Astrocyte (in vitro differentiated cells and primary cell): ENCODE data around the gene FAF1. TPM values are rescaled to one million over a fixed set of nuclear protein-coding genes. Genes with fewer than 3 reads are reported as not detected.
"Not testable (repeated sequence)": the region's sequence is repeated elsewhere in the genome, so short reads cannot be mapped to it uniquely, and the experiment has no call there.

ENCODE experiments used
- DNase-seq: peaks from one replicate; pipeline ENCODE4 v3.0.0-alpha.2; 2010; ENCODE audit warnings: low read depth
- FAIRE-seq: peaks from 2 replicates; lab custom pipeline; 2011; peaks lifted over from hg19 to GRCh38; lab: Jason Lieb, UNC
- H2AFZ ChIP-seq: 2 replicates; pipeline ENCODE4 v1.6.0; 2012; ENCODE audit warnings: low read depth, low read length, inconsistent platforms
- H3K27ac ChIP-seq: 2 replicates; pipeline ENCODE4 v1.5.1; 2011; ENCODE audit warnings: low read depth, low read length, inconsistent platforms
- H3K27me3 ChIP-seq: 2 replicates; pipeline ENCODE4 v1.6.0; 2011; ENCODE audit warnings: low read length, inconsistent platforms; ENCODE audit not compliant: insufficient read depth
- H3K36me3 ChIP-seq: 2 replicates; pipeline ENCODE4 v1.5.1; 2011; ENCODE audit warnings: low read length, inconsistent platforms; ENCODE audit not compliant: insufficient read depth
- H3K4me1 ChIP-seq: 2 replicates; pipeline ENCODE4 v1.5.1; 2011; ENCODE audit warnings: low read length, inconsistent platforms; ENCODE audit not compliant: insufficient read depth
- H3K4me2 ChIP-seq: 2 replicates; pipeline ENCODE4 v1.6.0; 2012; ENCODE audit warnings: low read length, inconsistent platforms
- H3K4me3 ChIP-seq: 2 replicates; pipeline ENCODE4 v1.5.1; 2011; ENCODE audit warnings: low read depth, mild to moderate bottlenecking, low read length, inconsistent platforms; ENCODE audit not compliant: insufficient read depth
- H3K79me2 ChIP-seq: 2 replicates; pipeline ENCODE4 v1.6.0; 2012; ENCODE audit warnings: mild to moderate bottlenecking, low read length, inconsistent platforms; ENCODE audit not compliant: insufficient read depth
- H3K9ac ChIP-seq: 2 replicates; pipeline ENCODE4 v1.6.0; 2012; ENCODE audit warnings: mild to moderate bottlenecking, low read length, inconsistent platforms
- H3K9me3 ChIP-seq: 2 replicates; pipeline ENCODE4 v1.5.1; 2012; ENCODE audit warnings: low read depth, mild to moderate bottlenecking, low read length, inconsistent platforms; ENCODE audit not compliant: insufficient read depth
- H4K20me1 ChIP-seq: 2 replicates; pipeline ENCODE4 v1.6.0; 2012; ENCODE audit warnings: low read length, inconsistent platforms; ENCODE audit not compliant: insufficient read depth
- H3K27ac Mint-ChIP-seq: one replicate; pipeline ENCODE4 v1.8.0; 2021; ENCODE audit warnings: mild to moderate bottlenecking, mixed read lengths; ENCODE audit not compliant: unreplicated experiment
- H3K27me3 Mint-ChIP-seq: one replicate; pipeline ENCODE4 v1.8.0; 2021; ENCODE audit warnings: low read depth, mixed read lengths; ENCODE audit not compliant: unreplicated experiment
- H3K36me3 Mint-ChIP-seq: one replicate; pipeline ENCODE4 v1.8.0; 2021; ENCODE audit warnings: low read depth, mixed read lengths; ENCODE audit not compliant: unreplicated experiment
- H3K4me1 Mint-ChIP-seq: one replicate; pipeline ENCODE4 v1.8.0; 2021; ENCODE audit warnings: low read depth, mixed read lengths; ENCODE audit not compliant: unreplicated experiment
- H3K4me3 Mint-ChIP-seq: one replicate; pipeline ENCODE4 v1.8.0; 2021; ENCODE audit warnings: mild to moderate bottlenecking, moderate library complexity, mixed read lengths; ENCODE audit not compliant: unreplicated experiment
- H3K9me3 Mint-ChIP-seq: one replicate; pipeline ENCODE4 v1.8.0; 2021; ENCODE audit warnings: mild to moderate bottlenecking, mixed read lengths; ENCODE audit not compliant: unreplicated experiment
- EZH2 ChIP-seq: IDR thresholded peaks from 2 replicates; pipeline ENCODE4 v1.6.1; 2012; ENCODE audit warnings: mild to moderate bottlenecking, low read length, inconsistent platforms; ENCODE audit not compliant: insufficient read depth
- total RNA-seq: library from RNA; stranded (reverse); gene quantifications from 2 replicates; pipeline ENCODE4 v1.2.1, GENCODE V29; 2021
- TF ChIP-seq, protein P1 (sequence below): IDR thresholded peaks from 2 replicates; pipeline ENCODE4 v1.5.1; 2011; ENCODE audit warnings: low read depth, mild to moderate bottlenecking, inconsistent platforms, low read length, moderate library complexity; ENCODE audit not compliant: insufficient read depth

Gene FAF1
- total RNA-seq, 1 donor from 2014 or later: 35.4 TPM

DNA sequence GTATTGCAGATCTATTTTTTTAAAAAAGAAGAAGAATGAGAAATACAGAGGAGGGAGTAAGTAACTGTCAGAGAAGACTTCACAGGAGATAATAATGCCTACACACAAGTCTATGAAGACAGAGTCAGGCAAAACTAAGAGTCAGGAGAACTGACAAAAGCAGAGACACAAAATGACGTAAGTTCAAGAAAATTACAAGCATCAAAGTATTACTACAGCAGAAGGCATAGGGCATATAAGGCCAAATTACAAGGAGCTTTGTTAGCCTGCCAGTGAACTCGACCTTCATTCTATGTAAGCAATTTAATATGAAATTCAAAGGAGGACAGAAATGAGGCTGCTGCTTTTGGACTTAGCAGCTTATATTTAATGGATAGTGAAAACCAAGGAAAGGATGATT, 23.7 kb downstream of the FAF1 start:
- no peak for TF ChIP-seq EZH2
- TF ChIP-seq, protein P1, sequence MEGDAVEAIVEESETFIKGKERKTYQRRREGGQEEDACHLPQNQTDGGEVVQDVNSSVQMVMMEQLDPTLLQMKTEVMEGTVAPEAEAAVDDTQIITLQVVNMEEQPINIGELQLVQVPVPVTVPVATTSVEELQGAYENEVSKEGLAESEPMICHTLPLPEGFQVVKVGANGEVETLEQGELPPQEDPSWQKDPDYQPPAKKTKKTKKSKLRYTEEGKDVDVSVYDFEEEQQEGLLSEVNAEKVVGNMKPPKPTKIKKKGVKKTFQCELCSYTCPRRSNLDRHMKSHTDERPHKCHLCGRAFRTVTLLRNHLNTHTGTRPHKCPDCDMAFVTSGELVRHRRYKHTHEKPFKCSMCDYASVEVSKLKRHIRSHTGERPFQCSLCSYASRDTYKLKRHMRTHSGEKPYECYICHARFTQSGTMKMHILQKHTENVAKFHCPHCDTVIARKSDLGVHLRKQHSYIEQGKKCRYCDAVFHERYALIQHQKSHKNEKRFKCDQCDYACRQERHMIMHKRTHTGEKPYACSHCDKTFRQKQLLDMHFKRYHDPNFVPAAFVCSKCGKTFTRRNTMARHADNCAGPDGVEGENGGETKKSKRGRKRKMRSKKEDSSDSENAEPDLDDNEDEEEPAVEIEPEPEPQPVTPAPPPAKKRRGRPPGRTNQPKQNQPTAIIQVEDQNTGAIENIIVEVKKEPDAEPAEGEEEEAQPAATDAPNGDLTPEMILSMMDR: no peak
- DNase-seq (no peak), FAIRE-seq (no peak)
- H3K9me3 ChIP-seq: no peaks in the 10 kb centered on the region
- H4K20me1 ChIP-seq: peaks cover 34% of the 10 kb centered on the region
- no peak overlapping the region for H3K27ac ChIP-seq
- H3K36me3 ChIP-seq: no peaks in the 10 kb centered on the region
- Mint-ChIP-seq H3K4me1 (peaks cover under 1% of the 10 kb centered on the region), H3K9me3 (no peaks in the 10 kb centered on the region), H3K4me3 (no peak overlapping the region), H3K27me3 (no peaks in the 10 kb centered on the region), H3K27ac (no peak overlapping the region), H3K36me3 (no peaks in the 10 kb centered on the region)
- H3K4me3 ChIP-seq: no peak overlapping the region
- no peaks in the 10 kb centered on the region for H3K4me1 ChIP-seq
- H3K27me3 ChIP-seq: no peaks in the 10 kb centered on the region
- no peak overlapping the region for H3K4me2 ChIP-seq
- no peak overlapping the region for H2AFZ ChIP-seq
- H3K79me2 ChIP-seq: peaks cover 79% of the 10 kb centered on the region
- H3K9ac ChIP-seq: no peak overlapping the region

DNA sequence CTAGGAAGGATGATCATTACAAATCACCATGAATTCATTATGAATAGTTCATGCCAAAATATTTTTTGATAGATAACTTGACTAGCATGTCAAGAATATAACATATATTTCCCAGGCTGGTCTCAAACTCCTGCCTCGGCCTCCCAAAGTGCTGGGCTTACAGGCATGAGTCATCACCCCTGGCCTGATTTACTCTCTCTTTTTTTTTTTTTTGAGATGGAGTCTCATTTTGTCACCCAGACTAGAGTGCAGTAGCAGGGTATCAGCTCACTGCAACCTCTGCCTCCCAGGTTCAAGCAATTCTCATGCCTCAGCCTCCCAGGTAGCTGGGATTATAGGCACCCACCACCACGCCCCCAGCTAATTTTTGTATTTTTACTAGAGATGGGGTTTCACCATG, 24.8 kb downstream of the FAF1 start:
- H3K4me3 Mint-ChIP-seq, H2AFZ ChIP-seq, H3K36me3 ChIP-seq, FAIRE-seq, H3K9me3 ChIP-seq, H3K27ac Mint-ChIP-seq, DNase-seq, H3K27ac ChIP-seq, H3K9me3 Mint-ChIP-seq, H3K9ac ChIP-seq, H3K27me3 Mint-ChIP-seq, H3K27me3 ChIP-seq, H3K36me3 Mint-ChIP-seq, H3K4me1 ChIP-seq, H3K4me2 ChIP-seq, H3K4me1 Mint-ChIP-seq, H3K4me3 ChIP-seq: not testable (repeated sequence)
- H3K79me2 ChIP-seq: peaks cover 70% of the 10 kb centered on the region
- peaks cover 31% of the 10 kb centered on the region for H4K20me1 ChIP-seq

DNA sequence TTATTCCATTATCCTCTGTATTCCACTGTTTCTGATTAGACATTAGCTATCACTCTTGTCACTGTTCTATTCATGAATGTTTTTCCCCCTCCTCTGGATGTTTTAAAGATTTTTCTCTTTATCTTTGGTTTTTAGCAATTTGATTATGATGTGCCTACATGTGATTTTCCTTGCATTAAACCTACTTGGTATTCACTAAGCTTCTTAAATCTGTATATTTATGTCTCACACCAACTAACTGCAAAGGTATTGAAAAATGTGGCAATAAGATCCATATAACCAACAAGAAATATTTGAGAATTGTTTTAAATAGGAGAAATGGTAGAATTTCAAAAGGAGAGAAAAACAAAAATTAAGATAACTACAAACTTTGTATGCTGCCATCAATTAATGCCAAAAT, 25.2 kb downstream of the FAF1 start:
- H3K9me3 Mint-ChIP-seq: no peaks in the 10 kb centered on the region
- no peaks in the 10 kb centered on the region for H3K27me3 Mint-ChIP-seq
- H3K36me3 Mint-ChIP-seq: no peaks in the 10 kb centered on the region
- H3K4me3 ChIP-seq: no peak overlapping the region
- H3K9ac ChIP-seq: no peak overlapping the region
- no peak overlapping the region for H3K27ac ChIP-seq
- no peak for DNase-seq
- FAIRE-seq: no peak
- no peaks in the 10 kb centered on the region for H3K27me3 ChIP-seq
- H3K4me2 ChIP-seq: no peak overlapping the region
- H3K4me1 Mint-ChIP-seq: peaks cover 3% of the 10 kb centered on the region
- no peak overlapping the region for H2AFZ ChIP-seq
- TF ChIP-seq, protein P1: no peak
- no peak for TF ChIP-seq EZH2
- peaks cover 35% of the 10 kb centered on the region for H4K20me1 ChIP-seq
- H3K4me3 Mint-ChIP-seq: no peak overlapping the region
- no peak overlapping the region for H3K27ac Mint-ChIP-seq
- no peaks in the 10 kb centered on the region for H3K9me3 ChIP-seq
- no peaks in the 10 kb centered on the region for H3K4me1 ChIP-seq
- no peaks in the 10 kb centered on the region for H3K36me3 ChIP-seq
- H3K79me2 ChIP-seq: peaks cover 66% of the 10 kb centered on the region

DNA sequence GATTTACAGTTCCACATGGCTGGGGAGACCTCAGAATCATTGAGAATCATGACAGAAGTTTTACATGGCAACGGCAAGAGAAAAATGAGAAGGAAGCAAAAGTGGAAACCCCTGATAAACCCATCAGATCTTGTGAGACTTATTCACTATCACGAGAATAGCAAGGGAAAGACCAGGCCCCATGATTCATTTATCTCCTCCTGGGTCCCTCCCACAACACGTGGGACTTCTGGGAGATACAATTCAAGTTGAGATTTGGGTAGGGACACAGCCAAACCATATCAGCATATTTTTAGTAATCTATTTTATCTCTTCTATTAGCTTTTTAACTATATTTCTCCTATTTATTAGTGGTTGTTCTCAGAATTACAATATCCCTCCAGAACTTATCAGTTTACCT, 26.3 kb downstream of the FAF1 start:
- not testable (repeated sequence) for H3K9me3 ChIP-seq, H3K4me1 ChIP-seq, H3K36me3 ChIP-seq, H3K4me3 Mint-ChIP-seq, H3K4me2 ChIP-seq, H3K9ac ChIP-seq, H3K9me3 Mint-ChIP-seq, H3K27me3 Mint-ChIP-seq, H3K27ac ChIP-seq, H3K27ac Mint-ChIP-seq, DNase-seq, H3K4me1 Mint-ChIP-seq, H3K36me3 Mint-ChIP-seq, H3K4me3 ChIP-seq, H2AFZ ChIP-seq, H3K27me3 ChIP-seq, FAIRE-seq
- peaks cover 62% of the 10 kb centered on the region for H3K79me2 ChIP-seq
- peaks cover 37% of the 10 kb centered on the region for H4K20me1 ChIP-seq

DNA sequence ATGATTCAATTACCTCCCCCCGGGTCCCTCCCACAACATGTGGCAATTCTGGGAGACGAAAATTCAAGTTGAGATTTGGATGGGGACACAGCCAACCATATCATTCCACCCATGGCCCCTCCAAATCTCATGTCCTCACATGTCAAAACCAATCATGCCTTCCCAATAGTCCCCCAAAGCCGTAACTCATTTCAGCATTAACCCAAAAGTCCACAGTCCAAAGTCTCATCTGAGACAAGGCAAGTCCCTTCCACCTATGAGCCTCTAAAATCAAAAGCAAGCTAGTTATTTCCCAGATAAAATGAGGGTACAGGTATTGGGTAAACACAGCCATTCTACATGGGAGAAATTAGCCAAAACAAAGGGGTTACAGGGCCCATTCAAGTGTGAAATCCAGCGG, 28.0 kb downstream of the FAF1 start:
- not testable (repeated sequence) for H2AFZ ChIP-seq, FAIRE-seq, H3K4me3 ChIP-seq, DNase-seq, H3K4me1 ChIP-seq, H3K27ac ChIP-seq, H3K9me3 ChIP-seq, H3K27me3 ChIP-seq, H3K4me2 ChIP-seq, H3K27me3 Mint-ChIP-seq, H3K36me3 Mint-ChIP-seq, H3K9me3 Mint-ChIP-seq, H3K27ac Mint-ChIP-seq, H3K4me1 Mint-ChIP-seq, H3K9ac ChIP-seq, H3K36me3 ChIP-seq, H3K4me3 Mint-ChIP-seq
- Histone ChIP-seq H4K20me1 (peaks cover 30% of the 10 kb centered on the region), H3K79me2 (peaks cover 59% of the 10 kb centered on the region)
